ENCODE data around the gene C1orf74.

C1orf74 gene

DNA sequence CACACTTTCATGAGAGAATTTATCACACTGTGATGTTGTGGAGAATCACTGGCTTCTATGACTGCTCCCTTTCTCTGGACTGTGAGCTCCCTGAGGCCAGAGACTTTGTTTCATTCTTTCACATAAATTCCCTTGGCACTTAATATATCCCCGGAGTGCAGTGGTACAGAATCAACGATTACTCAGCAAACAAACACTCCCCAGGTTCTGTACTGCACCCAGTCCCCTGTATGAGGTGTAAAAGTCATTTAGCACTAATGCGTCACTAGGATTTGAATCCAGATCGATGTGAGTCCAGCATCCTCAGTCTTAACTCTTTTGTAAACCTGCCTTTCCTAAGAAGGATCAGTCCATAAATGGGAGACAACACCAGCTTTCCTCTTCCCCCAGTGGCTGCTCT is 36.6 kb upstream of the C1orf74 start:
- Histone ChIP-seq H3K4me3 (ENCODE audit: insufficient read depth, low read depth, low read length) (no peak overlapping the region), H3K27me3 (ENCODE audit: control insufficient read depth, insufficient read depth, low read length, poor library complexity, severe bottlenecking) (peaks cover 23% of the 10 kb centered on the region), H3K4me1 (ENCODE audit: control insufficient read depth, insufficient read depth, low read length) (no peaks in the 10 kb centered on the region), H3K36me3 (ENCODE audit: control insufficient read depth, insufficient read depth, low read length) (no peaks in the 10 kb centered on the region), H3K9me3 (ENCODE audit: control insufficient read depth, low read length) (no peaks in the 10 kb centered on the region), H3K27ac (ENCODE audit: insufficient read depth, low read depth, low read length, poor library complexity, severe bottlenecking) (no peak overlapping the region)
- WGBS, 2 experiments: 85 to 88% methylated on average over 4 of the region's 4 CpGs

DNA sequence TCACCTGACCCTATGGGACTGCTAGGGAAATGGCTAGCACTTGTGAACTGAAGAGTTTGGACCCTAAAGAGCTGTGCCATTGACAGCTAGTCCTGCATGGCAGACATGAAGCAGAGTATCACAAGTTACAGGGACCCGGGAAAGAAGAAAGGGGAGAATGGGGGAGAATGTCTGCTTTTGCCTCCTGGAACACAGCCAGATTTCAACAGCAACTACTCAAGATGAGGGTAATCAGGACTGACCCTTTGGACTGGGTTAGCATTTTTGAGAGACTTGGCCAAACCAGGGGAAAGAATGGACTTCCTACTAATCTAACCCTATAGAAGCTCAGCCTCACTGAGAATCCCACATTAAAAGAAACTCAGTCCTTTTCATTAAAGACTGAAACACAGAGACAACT is 34.7 kb upstream of the C1orf74 start:
- H3K9me3 ChIP-seq (ENCODE audit: control insufficient read depth, low read length): no peaks in the 10 kb centered on the region
- no peaks in the 10 kb centered on the region for H3K36me3 ChIP-seq (ENCODE audit: control insufficient read depth, insufficient read depth, low read length)
- WGBS, 2 experiments: 0% methylated on average over 1 of the region's 1 CpG
- H3K27ac ChIP-seq (ENCODE audit: insufficient read depth, low read depth, low read length, poor library complexity, severe bottlenecking): no peak overlapping the region
- no peak overlapping the region for H3K4me3 ChIP-seq (ENCODE audit: insufficient read depth, low read depth, low read length)
- peaks cover 23% of the 10 kb centered on the region for H3K27me3 ChIP-seq (ENCODE audit: control insufficient read depth, insufficient read depth, low read length, poor library complexity, severe bottlenecking)
- no peaks in the 10 kb centered on the region for H3K4me1 ChIP-seq (ENCODE audit: control insufficient read depth, insufficient read depth, low read length)

DNA sequence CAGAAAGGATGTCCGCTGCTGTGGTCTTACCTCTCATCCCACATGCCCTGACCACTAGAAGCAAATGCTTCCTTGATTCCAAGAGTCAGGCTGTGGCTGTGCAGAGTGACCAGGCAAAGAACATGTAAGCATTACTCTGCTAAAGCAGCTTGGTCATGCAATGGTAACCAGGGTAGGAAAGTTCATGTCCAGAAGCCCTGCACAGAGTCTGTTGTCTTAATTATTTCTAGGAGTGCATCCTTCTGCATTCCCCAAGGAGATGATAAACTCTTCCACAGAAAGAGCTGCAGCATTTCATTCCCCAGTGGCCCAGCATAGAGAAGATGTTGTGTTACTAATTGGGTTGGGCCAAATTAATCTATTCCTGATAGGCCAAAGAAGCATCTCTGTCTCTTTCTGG is 33.3 kb upstream of the C1orf74 start:
- H3K27ac ChIP-seq (ENCODE audit: insufficient read depth, low read depth, low read length, poor library complexity, severe bottlenecking): no peak overlapping the region
- no peaks in the 10 kb centered on the region for H3K9me3 ChIP-seq (ENCODE audit: control insufficient read depth, low read length)
- no peak overlapping the region for H3K4me3 ChIP-seq (ENCODE audit: insufficient read depth, low read depth, low read length)
- 96 to 98% methylated on average over 1 of the region's 1 CpG for WGBS, 2 experiments
- peaks cover 20% of the 10 kb centered on the region for H3K27me3 ChIP-seq (ENCODE audit: control insufficient read depth, insufficient read depth, low read length, poor library complexity, severe bottlenecking)
- no peaks in the 10 kb centered on the region for H3K36me3 ChIP-seq (ENCODE audit: control insufficient read depth, insufficient read depth, low read length)
- no peaks in the 10 kb centered on the region for H3K4me1 ChIP-seq (ENCODE audit: control insufficient read depth, insufficient read depth, low read length)

DNA sequence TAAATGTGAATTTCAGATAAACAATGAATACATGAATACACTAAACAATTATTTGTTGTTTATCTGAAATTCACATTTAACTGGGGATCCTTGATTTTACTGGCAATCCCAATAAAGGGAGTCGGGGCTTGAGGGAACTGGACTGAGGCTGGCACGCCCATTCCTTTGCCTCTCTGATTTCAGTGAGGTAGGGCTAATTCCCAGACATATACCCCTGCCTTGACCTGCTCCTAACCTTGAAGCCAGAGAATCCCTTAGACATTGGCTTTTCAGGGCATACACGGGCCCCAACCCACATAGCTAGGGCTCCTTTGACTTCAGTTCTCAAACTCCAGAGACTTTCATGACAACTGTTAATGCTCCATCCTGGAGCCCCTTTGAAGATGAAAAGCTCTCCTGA is 32.6 kb upstream of the C1orf74 start:
- H3K36me3 ChIP-seq (ENCODE audit: control insufficient read depth, insufficient read depth, low read length): no peaks in the 10 kb centered on the region
- no peak overlapping the region for H3K27ac ChIP-seq (ENCODE audit: insufficient read depth, low read depth, low read length, poor library complexity, severe bottlenecking)
- no peaks in the 10 kb centered on the region for H3K9me3 ChIP-seq (ENCODE audit: control insufficient read depth, low read length)
- no peak overlapping the region for H3K4me3 ChIP-seq (ENCODE audit: insufficient read depth, low read depth, low read length)
- H3K4me1 ChIP-seq (ENCODE audit: control insufficient read depth, insufficient read depth, low read length): no peaks in the 10 kb centered on the region
- WGBS, 2 experiments: 61 to 65% methylated on average over 3 of the region's 3 CpGs
- H3K27me3 ChIP-seq (ENCODE audit: control insufficient read depth, insufficient read depth, low read length, poor library complexity, severe bottlenecking): peaks cover 15% of the 10 kb centered on the region

DNA sequence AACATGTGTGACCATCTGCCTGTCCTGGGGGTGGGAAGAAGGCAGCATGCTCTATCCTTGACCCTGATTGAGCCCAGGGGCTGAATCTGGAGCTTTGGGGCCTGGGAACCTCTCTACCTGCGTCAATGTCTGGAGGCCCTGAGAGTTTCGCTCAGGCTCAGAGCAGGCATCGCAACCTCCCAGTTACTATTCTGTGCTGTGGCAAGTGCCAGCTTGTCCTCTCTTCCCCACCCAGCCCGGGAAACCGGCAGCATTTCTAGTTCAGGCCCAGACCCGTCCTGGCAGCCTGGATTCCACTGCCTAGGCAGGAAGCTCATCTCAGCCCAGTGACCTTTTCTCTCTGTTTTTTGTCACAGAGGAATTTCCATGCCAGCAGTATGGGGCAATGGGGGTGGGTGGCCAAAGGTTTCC is 31.6 kb upstream of the C1orf74 start:
- Histone ChIP-seq H3K4me1 (ENCODE audit: control insufficient read depth, insufficient read depth, low read length) (no peaks in the 10 kb centered on the region), H3K36me3 (ENCODE audit: control insufficient read depth, insufficient read depth, low read length) (no peaks in the 10 kb centered on the region), H3K4me3 (ENCODE audit: insufficient read depth, low read depth, low read length) (no peak overlapping the region), H3K27ac (ENCODE audit: insufficient read depth, low read depth, low read length, poor library complexity, severe bottlenecking) (no peak overlapping the region), H3K9me3 (ENCODE audit: control insufficient read depth, low read length) (no peaks in the 10 kb centered on the region), H3K27me3 (ENCODE audit: control insufficient read depth, insufficient read depth, low read length, poor library complexity, severe bottlenecking) (peaks cover 15% of the 10 kb centered on the region)
- WGBS, 2 experiments: 78 to 80% methylated on average over 6 of the region's 6 CpGs

DNA sequence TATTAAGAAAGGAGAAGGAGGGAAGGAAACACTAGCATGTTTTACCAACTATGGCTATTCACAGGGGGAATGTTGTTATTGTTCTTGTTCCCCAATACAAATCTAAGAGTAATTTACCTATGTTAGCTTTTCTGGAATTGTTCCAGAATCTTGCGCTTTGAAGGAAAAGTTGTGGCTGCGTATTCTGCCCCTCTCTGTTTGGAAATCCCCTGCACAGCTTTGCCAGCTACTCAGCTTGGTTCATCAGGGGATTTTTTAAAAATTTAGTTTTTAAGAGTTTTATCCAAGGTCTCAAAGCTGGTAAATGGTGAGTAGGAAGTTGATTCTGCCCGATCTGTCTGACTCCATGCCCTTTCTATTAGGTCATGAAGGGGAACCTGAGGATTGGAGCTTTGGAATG is 31.1 kb upstream of the C1orf74 start:
- no peak overlapping the region for H3K27ac ChIP-seq (ENCODE audit: insufficient read depth, low read depth, low read length, poor library complexity, severe bottlenecking)
- 95 to 97% methylated on average over 3 of the region's 3 CpGs for WGBS, 2 experiments

DNA sequence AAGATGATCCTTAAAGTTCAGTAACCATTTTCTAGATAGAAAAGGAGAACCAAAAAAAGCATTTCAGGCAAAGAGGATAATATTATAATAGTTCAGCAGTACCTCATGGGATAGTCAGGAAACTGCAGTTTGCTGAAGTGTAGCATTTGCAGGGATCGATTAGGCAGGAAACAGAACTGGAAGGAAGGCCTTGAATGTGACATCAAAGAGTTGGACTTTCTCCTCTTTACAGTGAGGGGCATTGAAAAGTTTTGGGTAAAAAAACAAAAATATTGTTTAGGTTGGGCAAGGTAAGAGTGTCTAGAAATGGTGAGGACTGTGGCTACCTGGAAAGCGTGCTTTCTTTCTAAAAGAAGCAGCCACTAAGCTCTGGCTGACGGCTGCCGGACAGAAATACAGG is 29.5 kb upstream of the C1orf74 start:
- peaks cover 9% of the 10 kb centered on the region for H3K27me3 ChIP-seq (ENCODE audit: control insufficient read depth, insufficient read depth, low read length, poor library complexity, severe bottlenecking)
- H3K9me3 ChIP-seq (ENCODE audit: control insufficient read depth, low read length): no peaks in the 10 kb centered on the region
- H3K4me3 ChIP-seq (ENCODE audit: insufficient read depth, low read depth, low read length): no peak overlapping the region
- 96 to 98% methylated on average over 4 of the region's 4 CpGs for WGBS, 2 experiments
- H3K4me1 ChIP-seq (ENCODE audit: control insufficient read depth, insufficient read depth, low read length): no peaks in the 10 kb centered on the region
- no peaks in the 10 kb centered on the region for H3K36me3 ChIP-seq (ENCODE audit: control insufficient read depth, insufficient read depth, low read length)
- H3K27ac ChIP-seq (ENCODE audit: insufficient read depth, low read depth, low read length, poor library complexity, severe bottlenecking): no peak overlapping the region

More for the DNA sequence above, 31.1 kb upstream of the C1orf74 start:
- no peaks in the 10 kb centered on the region for H3K4me1 ChIP-seq (ENCODE audit: control insufficient read depth, insufficient read depth, low read length)
- no peak overlapping the region for H3K4me3 ChIP-seq (ENCODE audit: insufficient read depth, low read depth, low read length)
- H3K9me3 ChIP-seq (ENCODE audit: control insufficient read depth, low read length): no peaks in the 10 kb centered on the region
- peaks cover 12% of the 10 kb centered on the region for H3K27me3 ChIP-seq (ENCODE audit: control insufficient read depth, insufficient read depth, low read length, poor library complexity, severe bottlenecking)
- H3K36me3 ChIP-seq (ENCODE audit: control insufficient read depth, insufficient read depth, low read length): no peaks in the 10 kb centered on the region

DNA sequence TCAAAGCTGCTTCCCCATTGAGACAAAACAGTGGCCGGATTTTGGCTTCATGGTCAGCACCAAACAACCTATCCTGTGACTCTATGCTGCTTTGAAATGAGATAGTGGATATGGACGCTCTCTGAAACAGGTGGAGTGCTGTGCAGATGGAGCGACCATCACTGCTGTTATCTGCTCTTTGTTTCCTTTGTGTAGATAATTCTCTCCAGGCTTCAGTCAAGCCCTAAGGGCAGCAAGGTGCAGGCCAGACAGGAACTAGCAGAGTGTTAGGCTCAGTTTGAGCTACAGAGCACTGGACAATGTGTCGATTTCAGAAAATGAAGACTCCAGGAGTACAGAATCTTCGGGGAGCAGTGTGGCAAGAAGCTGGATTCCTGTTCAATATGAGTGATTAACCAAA is 26.4 kb upstream of the C1orf74 start:
- Histone ChIP-seq H3K4me1 (ENCODE audit: control insufficient read depth, insufficient read depth, low read length) (no peaks in the 10 kb centered on the region), H3K36me3 (ENCODE audit: control insufficient read depth, insufficient read depth, low read length) (no peaks in the 10 kb centered on the region), H3K27me3 (ENCODE audit: control insufficient read depth, insufficient read depth, low read length, poor library complexity, severe bottlenecking) (peaks cover 3% of the 10 kb centered on the region), H3K9me3 (ENCODE audit: control insufficient read depth, low read length) (no peaks in the 10 kb centered on the region), H3K27ac (ENCODE audit: insufficient read depth, low read depth, low read length, poor library complexity, severe bottlenecking) (no peak overlapping the region), H3K4me3 (ENCODE audit: insufficient read depth, low read depth, low read length) (no peak overlapping the region)
- WGBS, 2 experiments: 92 to 95% methylated on average over 5 of the region's 5 CpGs

DNA sequence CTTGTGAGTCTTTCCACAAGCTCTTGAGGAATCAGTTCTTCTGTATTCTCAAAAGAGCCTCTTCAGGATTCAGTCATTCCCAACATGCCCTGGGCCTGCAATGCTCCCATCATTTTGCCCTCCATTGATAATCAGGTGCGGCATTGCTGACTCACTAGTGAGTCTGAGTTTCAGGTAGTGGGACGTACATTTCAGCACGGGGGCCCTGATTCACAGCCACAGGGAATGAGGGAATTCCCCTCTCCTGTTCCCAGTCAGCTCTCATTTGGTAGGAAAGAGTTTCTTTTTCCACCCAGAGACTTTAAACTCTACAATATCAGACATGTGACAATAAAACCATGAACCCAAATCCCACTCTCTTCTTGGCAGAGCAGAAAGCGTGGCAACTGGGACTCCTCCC is 25.3 kb upstream of the C1orf74 start:
- no peak overlapping the region for H3K4me3 ChIP-seq (ENCODE audit: insufficient read depth, low read depth, low read length)
- H3K4me1 ChIP-seq (ENCODE audit: control insufficient read depth, insufficient read depth, low read length): no peaks in the 10 kb centered on the region
- H3K27ac ChIP-seq (ENCODE audit: insufficient read depth, low read depth, low read length, poor library complexity, severe bottlenecking): no peak overlapping the region
- no peaks in the 10 kb centered on the region for H3K9me3 ChIP-seq (ENCODE audit: control insufficient read depth, low read length)
- WGBS, 2 experiments: 94 to 97% methylated on average over 3 to 4 of the region's 4 CpGs
- no peaks in the 10 kb centered on the region for H3K36me3 ChIP-seq (ENCODE audit: control insufficient read depth, insufficient read depth, low read length)
- peaks cover 15% of the 10 kb centered on the region for H3K27me3 ChIP-seq (ENCODE audit: control insufficient read depth, insufficient read depth, low read length, poor library complexity, severe bottlenecking)

DNA sequence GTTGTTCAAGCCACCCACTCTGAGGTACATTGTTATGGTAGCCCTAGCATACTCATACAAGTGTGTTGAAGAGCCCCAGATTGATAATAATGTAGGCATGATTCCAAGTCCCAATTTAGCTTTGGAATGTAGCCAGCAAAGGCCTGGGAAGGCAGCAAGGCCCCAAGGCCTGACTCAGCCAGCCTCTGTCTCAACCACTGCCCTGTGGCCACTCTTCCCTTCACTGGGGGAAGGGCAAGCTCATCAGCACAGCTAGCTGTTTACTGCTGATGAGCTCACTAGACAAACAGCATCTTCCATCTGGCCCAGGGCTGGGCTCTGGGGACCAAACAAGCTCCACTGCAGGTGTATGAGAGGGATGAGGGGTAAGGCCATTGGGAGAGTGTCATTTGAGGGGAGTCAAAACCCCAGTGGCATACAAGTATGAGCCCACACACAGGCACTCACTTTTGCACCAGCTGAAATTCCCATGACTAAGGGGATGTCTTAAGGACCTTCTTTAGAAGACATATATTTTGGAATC is 23.8 kb upstream of the C1orf74 start:
- Histone ChIP-seq H3K4me3 (ENCODE audit: insufficient read depth, low read depth, low read length) (no peak overlapping the region), H3K27ac (ENCODE audit: insufficient read depth, low read depth, low read length, poor library complexity, severe bottlenecking) (no peak overlapping the region), H3K9me3 (ENCODE audit: control insufficient read depth, low read length) (no peaks in the 10 kb centered on the region), H3K27me3 (ENCODE audit: control insufficient read depth, insufficient read depth, low read length, poor library complexity, severe bottlenecking) (peaks cover 29% of the 10 kb centered on the region), H3K4me1 (ENCODE audit: control insufficient read depth, insufficient read depth, low read length) (no peaks in the 10 kb centered on the region), H3K36me3 (ENCODE audit: control insufficient read depth, insufficient read depth, low read length) (no peaks in the 10 kb centered on the region)

DNA sequence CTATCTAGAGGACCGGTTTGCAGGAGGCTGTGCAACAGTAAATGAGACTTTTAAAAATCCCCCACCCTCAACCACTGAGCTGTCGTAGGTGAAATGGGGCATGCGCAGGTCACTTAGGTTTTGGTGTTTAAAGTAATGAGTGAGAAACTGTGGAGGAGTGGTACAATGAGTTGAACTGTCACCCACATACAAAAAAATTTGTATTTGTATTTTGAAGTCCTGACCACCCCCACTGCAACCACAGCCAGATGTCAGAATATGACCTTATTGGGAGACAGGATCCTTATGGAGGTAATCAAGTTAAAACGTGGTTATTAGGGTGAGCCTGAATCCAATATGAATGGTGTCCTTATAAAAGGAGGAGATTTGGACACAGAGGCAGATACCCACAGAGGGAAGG is 23.1 kb upstream of the C1orf74 start:
- H3K27ac ChIP-seq (ENCODE audit: insufficient read depth, low read depth, low read length, poor library complexity, severe bottlenecking): no peak overlapping the region
- H3K27me3 ChIP-seq (ENCODE audit: control insufficient read depth, insufficient read depth, low read length, poor library complexity, severe bottlenecking): peaks cover 34% of the 10 kb centered on the region
- H3K4me1 ChIP-seq (ENCODE audit: control insufficient read depth, insufficient read depth, low read length): no peaks in the 10 kb centered on the region
- H3K9me3 ChIP-seq (ENCODE audit: control insufficient read depth, low read length): no peaks in the 10 kb centered on the region
- H3K4me3 ChIP-seq (ENCODE audit: insufficient read depth, low read depth, low read length): no peak overlapping the region
- WGBS, 2 experiments: 89 to 90% methylated on average over 2 of the region's 4 CpGs
- no peaks in the 10 kb centered on the region for H3K36me3 ChIP-seq (ENCODE audit: control insufficient read depth, insufficient read depth, low read length)

Data from ectodermal cell (in vitro differentiated cells).